Measurements from ENCODE around the gene POLR2C.

DNA sequence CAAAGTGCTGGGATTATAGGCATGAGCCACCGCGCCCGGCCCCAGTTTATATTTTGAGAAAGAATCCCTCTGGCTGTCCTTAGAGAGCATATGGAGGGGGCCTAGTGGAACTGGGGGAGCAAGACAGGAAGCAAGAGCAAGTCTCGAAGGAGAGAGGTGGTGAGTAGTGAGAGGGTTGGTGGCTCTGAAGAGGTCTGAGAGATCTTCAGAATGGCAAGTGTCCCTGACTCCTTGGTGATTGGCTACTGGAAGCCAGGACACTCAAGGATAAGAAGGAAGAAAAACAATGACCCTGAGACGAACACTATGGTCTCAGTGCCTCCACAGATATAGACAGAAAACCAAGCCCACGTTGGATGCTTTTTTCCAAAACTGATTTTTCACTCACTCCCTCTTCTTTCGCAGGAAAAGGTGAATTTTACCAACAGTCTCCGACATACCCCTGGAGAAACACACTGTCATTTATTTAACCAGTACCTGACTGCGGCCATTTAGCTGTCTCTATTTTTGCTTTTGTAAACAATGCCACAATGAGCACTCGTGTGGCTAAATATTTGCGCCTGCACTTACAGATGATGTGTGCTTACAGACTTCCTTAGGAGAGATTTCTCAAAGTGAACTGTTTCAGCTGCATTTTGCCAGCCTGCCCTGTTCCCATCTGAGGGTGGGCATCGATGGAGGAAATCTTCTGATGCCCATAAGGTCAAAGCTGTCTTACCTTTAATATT lies 39.7 kb downstream of the POLR2C start:
- TF ChIP-seq, protein P1, sequence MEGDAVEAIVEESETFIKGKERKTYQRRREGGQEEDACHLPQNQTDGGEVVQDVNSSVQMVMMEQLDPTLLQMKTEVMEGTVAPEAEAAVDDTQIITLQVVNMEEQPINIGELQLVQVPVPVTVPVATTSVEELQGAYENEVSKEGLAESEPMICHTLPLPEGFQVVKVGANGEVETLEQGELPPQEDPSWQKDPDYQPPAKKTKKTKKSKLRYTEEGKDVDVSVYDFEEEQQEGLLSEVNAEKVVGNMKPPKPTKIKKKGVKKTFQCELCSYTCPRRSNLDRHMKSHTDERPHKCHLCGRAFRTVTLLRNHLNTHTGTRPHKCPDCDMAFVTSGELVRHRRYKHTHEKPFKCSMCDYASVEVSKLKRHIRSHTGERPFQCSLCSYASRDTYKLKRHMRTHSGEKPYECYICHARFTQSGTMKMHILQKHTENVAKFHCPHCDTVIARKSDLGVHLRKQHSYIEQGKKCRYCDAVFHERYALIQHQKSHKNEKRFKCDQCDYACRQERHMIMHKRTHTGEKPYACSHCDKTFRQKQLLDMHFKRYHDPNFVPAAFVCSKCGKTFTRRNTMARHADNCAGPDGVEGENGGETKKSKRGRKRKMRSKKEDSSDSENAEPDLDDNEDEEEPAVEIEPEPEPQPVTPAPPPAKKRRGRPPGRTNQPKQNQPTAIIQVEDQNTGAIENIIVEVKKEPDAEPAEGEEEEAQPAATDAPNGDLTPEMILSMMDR (IDR thresholded peaks at IDR 0.05) = no peak
- no peak for TF ChIP-seq POLR2A (IDR thresholded peaks at IDR 0.05)

Data from body of pancreas (tissue), 4 donors.